Karpas-422 (cell line): Measurements from ENCODE around the gene MED27. TPM values are rescaled to one million over a fixed set of nuclear protein-coding genes. Genes with fewer than 3 reads are reported as not detected.

Experiments used
- DNase-seq: peaks from one replicate; pipeline ENCODE4 v3.0.0-alpha.2; 2015
- H2AFZ ChIP-seq: fragments of 200-600 bp; sonication (generic); 2 replicates; pipeline ENCODE4 v1.6.1; 2014; ENCODE audit warnings: antibody characterized with exemption, low read length, mixed read lengths
- H3K27ac ChIP-seq: fragments of 200-600 bp; sonication (generic); 2 replicates; pipeline ENCODE4 v1.5.1; 2014; ENCODE audit warnings: mild to moderate bottlenecking, low read length, moderate library complexity
- H3K27me3 ChIP-seq: fragments of 200-600 bp; sonication (generic); 2 replicates; pipeline ENCODE4 v1.6.1; 2014; ENCODE audit warnings: low read length, mixed read lengths
- H3K36me3 ChIP-seq: fragments of 200-600 bp; sonication (generic); 2 replicates; pipeline ENCODE4 v1.6.1; 2014; ENCODE audit warnings: low read length, mixed read lengths; ENCODE audit not compliant: insufficient read depth
- H3K4me1 ChIP-seq: fragments of 200-600 bp; sonication (generic); 2 replicates; pipeline ENCODE4 v1.6.1; 2014; ENCODE audit warnings: mild to moderate bottlenecking, low read length, mixed read lengths
- H3K4me2 ChIP-seq: fragments of 200-600 bp; sonication (generic); 2 replicates; pipeline ENCODE4 v1.6.1; 2014; ENCODE audit warnings: low read length, low read depth, mild to moderate bottlenecking; ENCODE audit not compliant: poor library complexity, severe bottlenecking
- H3K4me3 ChIP-seq: fragments of 200-600 bp; sonication (generic); 2 replicates; pipeline ENCODE4 v1.5.1; 2014; ENCODE audit warnings: mild to moderate bottlenecking, antibody characterized with exemption, low read length, mixed read lengths
- H3K79me2 ChIP-seq: fragments of 200-600 bp; sonication (generic); 2 replicates; pipeline ENCODE4 v1.6.1; 2014; ENCODE audit warnings: mild to moderate bottlenecking, low read length, mixed read lengths
- H3K9ac ChIP-seq: fragments of 200-600 bp; sonication (generic); 2 replicates; pipeline ENCODE4 v1.6.0; 2014; ENCODE audit warnings: low read length
- H3K9me2 ChIP-seq: fragments of 200-600 bp; sonication (generic), shearing (Covaris generic); replicated peaks from 2 replicates; pipeline ENCODE4 v1.6.0; 2014; ENCODE audit warnings: mild to moderate bottlenecking, low read length, moderate library complexity; ENCODE audit not compliant: insufficient read depth
- H3K9me3 ChIP-seq: fragments of 300-700, 200-600 bp; sonication (generic); 2 replicates; pipeline ENCODE4 v1.6.1; 2014; ENCODE audit warnings: low read length, mixed read lengths
- H4K20me1 ChIP-seq: fragments of 200-600 bp; sonication (generic); 2 replicates; pipeline ENCODE4 v1.6.1; 2014; ENCODE audit warnings: mild to moderate bottlenecking, antibody characterized with exemption, low read length, low read depth; ENCODE audit not compliant: insufficient read depth
- total RNA-seq: library from RNA; depleted of rRNA; stranded (reverse); fragments of >200 nt; shearing (Covaris generic); gene quantifications from 2 replicates; pipeline ENCODE4 v1.2.3, GENCODE V29; 2014; ENCODE audit warnings: low replicate concordance

Gene MED27
- total RNA-seq, 1 experiment from 2014 or later, result 19.8 TPM

DNA sequence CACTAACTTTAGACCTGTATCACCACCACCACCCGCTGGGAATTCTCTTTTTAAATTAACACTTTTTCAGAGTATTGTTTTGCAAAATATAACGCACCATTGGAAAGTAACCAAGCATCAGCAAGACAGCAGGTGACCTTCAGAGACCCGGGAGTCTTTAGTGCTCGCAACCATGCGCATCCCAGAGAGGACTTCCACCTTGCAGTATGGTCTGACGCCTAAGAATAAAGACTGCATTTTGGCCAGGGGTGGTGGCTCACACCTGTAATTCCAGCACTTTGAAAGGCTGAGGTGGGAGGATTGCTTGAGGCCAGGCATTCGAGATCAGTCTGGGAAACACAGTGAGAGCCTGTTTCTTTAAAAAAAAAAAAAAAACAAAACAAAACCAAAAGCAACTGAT lies 113.8 kb downstream of the MED27 start:
- Histone ChIP-seq H3K27ac (no peak overlapping the region), H3K9ac (no peak overlapping the region), H3K27me3 (no peaks in the 10 kb centered on the region), H2AFZ (no peak overlapping the region), H3K9me3 (no peaks in the 10 kb centered on the region), H3K4me3 (no peak overlapping the region), H3K4me1 (no peaks in the 10 kb centered on the region), H3K79me2 (no peaks in the 10 kb centered on the region), H3K4me2 (no peak overlapping the region), H3K36me3 (no peaks in the 10 kb centered on the region), H3K9me2 (no peaks in the 10 kb centered on the region), H4K20me1 (no peaks in the 10 kb centered on the region)
- no peak for DNase-seq

DNA sequence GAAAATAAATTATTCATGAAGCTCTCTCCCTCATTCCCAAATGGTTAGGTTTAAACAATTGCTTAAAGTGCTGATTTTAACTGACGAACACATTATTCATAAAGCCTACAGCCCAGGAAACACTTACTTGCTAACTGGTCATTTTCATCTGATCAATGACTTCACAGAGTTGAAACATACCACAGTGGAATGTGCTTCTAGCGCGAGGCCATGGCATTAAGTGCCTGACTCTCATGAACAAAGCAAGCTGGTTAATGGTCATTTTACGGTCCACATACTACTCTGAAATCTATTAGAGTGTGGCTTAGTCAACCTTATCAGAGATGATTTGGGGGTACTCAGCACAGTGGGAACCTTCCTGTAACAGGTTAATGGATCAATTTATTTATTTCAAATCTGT lies 114.6 kb downstream of the MED27 start:
- Histone ChIP-seq H3K4me2 (no peak overlapping the region), H3K9me2 (no peaks in the 10 kb centered on the region), H3K9ac (no peak overlapping the region), H3K27me3 (no peaks in the 10 kb centered on the region), H3K79me2 (no peaks in the 10 kb centered on the region), H3K9me3 (no peaks in the 10 kb centered on the region), H4K20me1 (no peaks in the 10 kb centered on the region), H3K4me3 (no peak overlapping the region), H3K27ac (no peak overlapping the region), H3K4me1 (no peaks in the 10 kb centered on the region), H2AFZ (no peak overlapping the region), H3K36me3 (no peaks in the 10 kb centered on the region)
- no peak for DNase-seq

DNA sequence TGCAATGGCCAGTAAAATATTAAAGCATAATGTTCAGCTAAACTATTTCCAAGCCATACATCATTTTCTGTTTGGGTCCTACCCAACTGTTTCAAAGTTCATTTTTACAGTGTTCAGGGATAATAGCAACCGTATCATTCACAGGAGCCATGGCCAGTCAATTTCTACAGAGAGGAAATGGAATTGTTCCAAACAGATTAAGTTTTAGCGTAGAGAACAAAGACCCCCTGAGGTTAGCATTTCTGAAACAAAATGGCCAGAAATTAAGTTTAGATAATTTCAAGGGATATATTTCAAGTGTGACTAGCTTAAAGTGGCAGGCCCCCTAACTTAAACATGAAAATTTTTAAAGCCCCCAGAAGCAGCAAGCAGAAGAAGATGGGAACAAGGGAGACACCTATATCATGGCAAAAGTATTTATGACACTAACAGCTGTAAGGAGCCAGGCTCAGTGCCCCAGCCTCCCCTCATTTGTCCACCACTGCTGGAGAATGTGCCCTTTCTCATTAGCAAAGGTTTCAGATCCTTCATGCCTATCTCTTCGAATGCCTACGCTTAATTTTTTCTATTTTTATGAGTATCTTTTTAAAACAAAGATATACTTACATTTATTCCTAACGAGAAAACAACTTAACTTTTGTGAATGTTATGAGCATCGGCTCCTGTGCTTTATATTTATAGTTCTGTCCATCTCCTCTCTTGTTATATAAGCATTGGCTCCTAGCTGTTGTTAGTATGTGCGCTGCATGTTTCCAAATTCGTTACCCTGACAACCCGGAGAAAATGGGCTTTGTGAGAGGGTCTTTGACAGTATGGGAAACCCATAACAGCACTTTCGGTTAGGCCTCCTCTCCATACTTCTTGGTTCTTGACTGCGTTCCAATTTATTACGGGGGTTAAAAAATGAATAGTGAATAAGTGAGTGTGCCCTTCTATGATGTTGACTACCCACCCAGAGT lies 116.3 kb downstream of the MED27 start:
- no peak overlapping the region for H3K4me2 ChIP-seq
- H3K9me2 ChIP-seq, result no peaks in the 10 kb centered on the region
- no peak overlapping the region for H3K4me3 ChIP-seq
- H3K9ac ChIP-seq, result no peak overlapping the region
- H3K9me3 ChIP-seq, result no peaks in the 10 kb centered on the region
- H3K4me1 ChIP-seq, result no peaks in the 10 kb centered on the region
- H3K27ac ChIP-seq, result no peak overlapping the region
- DNase-seq, result no peak
- H3K79me2 ChIP-seq, result no peaks in the 10 kb centered on the region
- no peaks in the 10 kb centered on the region for H4K20me1 ChIP-seq
- no peaks in the 10 kb centered on the region for H3K36me3 ChIP-seq
- no peaks in the 10 kb centered on the region for H3K27me3 ChIP-seq
- no peak overlapping the region for H2AFZ ChIP-seq

DNA sequence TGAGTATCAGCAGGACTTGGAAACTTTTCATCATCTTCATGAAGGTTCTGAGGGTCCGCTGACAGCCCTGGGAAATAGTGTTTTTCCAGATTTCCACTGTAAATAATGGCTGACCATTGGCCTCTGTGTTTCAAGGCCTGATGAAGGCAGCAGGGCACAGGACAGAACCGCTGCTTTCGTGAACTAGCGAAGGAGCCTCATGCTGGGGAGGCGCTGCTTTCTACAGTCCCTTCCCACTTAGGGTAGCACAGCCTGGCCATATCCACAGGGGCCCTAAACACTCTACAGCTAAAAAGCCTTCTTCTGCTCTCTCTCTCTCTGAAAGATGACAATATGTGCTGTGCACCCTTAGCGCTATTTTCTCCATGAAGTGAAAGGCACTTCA lies 118.2 kb downstream of the MED27 start:
- no peak overlapping the region for H3K27ac ChIP-seq
- H3K9ac ChIP-seq, result no peak overlapping the region
- no peak overlapping the region for H2AFZ ChIP-seq
- H3K4me2 ChIP-seq, result no peak overlapping the region
- H3K9me3 ChIP-seq, result no peaks in the 10 kb centered on the region
- H4K20me1 ChIP-seq, result no peaks in the 10 kb centered on the region
- no peaks in the 10 kb centered on the region for H3K9me2 ChIP-seq
- H3K4me3 ChIP-seq, result no peak overlapping the region
- DNase-seq, result no peak
- no peaks in the 10 kb centered on the region for H3K27me3 ChIP-seq
- no peaks in the 10 kb centered on the region for H3K79me2 ChIP-seq
- H3K36me3 ChIP-seq, result no peaks in the 10 kb centered on the region
- no peaks in the 10 kb centered on the region for H3K4me1 ChIP-seq

DNA sequence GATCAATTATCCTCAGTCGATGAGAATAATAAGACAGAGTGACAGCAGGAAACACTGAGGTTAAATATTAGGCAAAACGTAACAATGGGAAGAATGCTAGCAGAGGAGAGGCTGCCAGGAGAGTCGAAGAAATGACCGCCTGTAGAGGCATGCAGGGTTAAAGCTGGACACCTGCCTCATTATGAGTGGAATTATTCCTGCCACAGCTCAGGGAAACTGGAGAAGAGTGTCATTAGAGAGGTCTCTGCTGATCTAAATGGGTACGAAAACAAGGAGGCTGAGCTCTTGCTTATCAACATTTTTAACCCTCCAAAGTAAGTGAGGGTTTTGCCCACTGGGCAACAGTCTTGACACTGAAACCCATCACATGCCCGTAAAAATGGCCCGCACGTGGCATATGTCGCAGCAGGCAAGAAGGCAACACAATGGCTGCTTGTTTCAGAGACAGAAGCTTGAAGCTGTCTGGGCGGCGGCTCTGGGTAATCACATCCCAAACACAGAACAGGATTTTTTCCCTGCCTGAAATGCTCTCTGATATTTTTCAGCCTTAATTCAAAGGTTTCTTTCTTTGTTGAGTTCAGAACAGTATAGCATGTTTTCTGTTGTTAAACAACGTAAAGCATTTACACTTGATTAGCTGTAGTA lies 118.7 kb downstream of the MED27 start:
- H4K20me1 ChIP-seq, result no peaks in the 10 kb centered on the region
- no peaks in the 10 kb centered on the region for H3K79me2 ChIP-seq
- H3K4me2 ChIP-seq, result no peak overlapping the region
- no peaks in the 10 kb centered on the region for H3K36me3 ChIP-seq
- no peak overlapping the region for H3K9ac ChIP-seq
- no peaks in the 10 kb centered on the region for H3K4me1 ChIP-seq
- H3K9me3 ChIP-seq, result no peaks in the 10 kb centered on the region
- H3K27ac ChIP-seq, result no peak overlapping the region
- H3K9me2 ChIP-seq, result no peaks in the 10 kb centered on the region
- no peak for DNase-seq
- H3K4me3 ChIP-seq, result no peak overlapping the region
- no peak overlapping the region for H2AFZ ChIP-seq
- no peaks in the 10 kb centered on the region for H3K27me3 ChIP-seq

GRCh38 chr9:131960311-131960710 lies 119.4 kb downstream of the MED27 start:
- no peaks in the 10 kb centered on the region for H3K4me1 ChIP-seq
- DNase-seq, result no peak

DNA sequence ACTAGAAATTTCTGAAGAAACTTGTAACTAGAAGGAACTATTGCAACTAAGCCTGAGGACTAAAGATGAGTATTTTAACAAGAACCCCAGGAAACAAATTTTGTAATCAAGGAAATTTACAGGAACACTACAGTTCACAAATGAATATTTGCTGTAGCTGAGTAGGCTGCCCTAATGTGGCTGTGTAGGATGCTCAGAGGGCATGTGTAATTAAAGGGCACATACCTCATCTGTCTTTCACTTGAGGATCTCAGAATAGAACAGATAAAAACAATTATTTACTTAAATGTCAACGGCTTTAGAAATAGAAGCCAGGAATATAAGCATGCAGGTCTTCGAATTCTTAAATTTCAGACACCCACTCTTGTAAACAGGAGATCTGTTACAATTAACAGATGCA lies 119.8 kb downstream of the MED27 start:
- H3K4me1 ChIP-seq, result no peaks in the 10 kb centered on the region
- H3K4me2 ChIP-seq, result no peak overlapping the region
- H3K27me3 ChIP-seq, result no peaks in the 10 kb centered on the region
- no peaks in the 10 kb centered on the region for H4K20me1 ChIP-seq
- no peak overlapping the region for H3K4me3 ChIP-seq
- no peaks in the 10 kb centered on the region for H3K79me2 ChIP-seq
- H2AFZ ChIP-seq, result no peak overlapping the region
- no peaks in the 10 kb centered on the region for H3K9me2 ChIP-seq
- H3K9me3 ChIP-seq, result no peaks in the 10 kb centered on the region
- no peak for DNase-seq
- no peak overlapping the region for H3K9ac ChIP-seq
- no peaks in the 10 kb centered on the region for H3K36me3 ChIP-seq
- no peak overlapping the region for H3K27ac ChIP-seq

More at GRCh38 chr9:131960311-131960710, 119.4 kb downstream of the MED27 start:
- Histone ChIP-seq H3K27me3 (no peaks in the 10 kb centered on the region), H3K79me2 (no peaks in the 10 kb centered on the region), H2AFZ (no peak overlapping the region), H3K4me3 (no peak overlapping the region), H3K9me2 (no peaks in the 10 kb centered on the region), H4K20me1 (no peaks in the 10 kb centered on the region), H3K9ac (no peak overlapping the region), H3K9me3 (no peaks in the 10 kb centered on the region), H3K4me2 (no peak overlapping the region), H3K36me3 (no peaks in the 10 kb centered on the region), H3K27ac (no peak overlapping the region)

GRCh38 chr9:131959056-131959455 lies 120.6 kb downstream of the MED27 start:
- H3K9me3 ChIP-seq, result no peaks in the 10 kb centered on the region
- H2AFZ ChIP-seq, result no peak overlapping the region
- no peak overlapping the region for H3K9ac ChIP-seq
- H3K27ac ChIP-seq, result no peak overlapping the region
- H4K20me1 ChIP-seq, result 0 out of 2 replicates have a peak, but pooled peaks cover 2% of the 10 kb centered on the region
- H3K27me3 ChIP-seq, result no peaks in the 10 kb centered on the region
- H3K4me1 ChIP-seq, result no peaks in the 10 kb centered on the region
- no peak overlapping the region for H3K4me3 ChIP-seq
- H3K36me3 ChIP-seq, result no peaks in the 10 kb centered on the region
- H3K4me2 ChIP-seq, result no peak overlapping the region
- DNase-seq, result no peak
- H3K9me2 ChIP-seq, result no peaks in the 10 kb centered on the region
- H3K79me2 ChIP-seq, result no peaks in the 10 kb centered on the region
